ENCODE measurements around the gene SART1. TPM values are rescaled to one million over a fixed set of nuclear protein-coding genes. Genes with fewer than 3 reads are reported as not detected.

SART1 gene
- polyA plus RNA-seq, 1 donor (not counting 4 experiments of a cell fraction or from before 2014, with no cell fraction given): 14.7 TPM

- Histone ChIP-seq H3K27me3 (ENCODE audit: control insufficient read depth, extremely low read depth, insufficient read depth, low read length) (no peaks in the 10 kb centered on the region), H3K36me3 (ENCODE audit: control insufficient read depth in 2 of 2, extremely low read depth in 1 of 2, insufficient read depth in 2 of 2, low read length in 2 of 2) (peaks cover 6 to 23% of the 10 kb centered on the region in 2 experiments), H2AFZ (ENCODE audit: control insufficient read depth, low read length) (no peak overlapping the region), H4K20me1 (ENCODE audit: control insufficient read depth, extremely low read depth, insufficient read depth, low read length) (no peaks in the 10 kb centered on the region), H3K79me2 (ENCODE audit: control insufficient read depth, insufficient read depth, low read length) (peaks cover 9% of the 10 kb centered on the region), H3K9me1 (ENCODE audit: control insufficient read depth, extremely low read depth, insufficient read depth, low read length) (no peaks in the 10 kb centered on the region), H3K4me2 (ENCODE audit: control insufficient read depth, extremely low read depth, insufficient read depth, low read depth, low read length) (no peak overlapping the region), H3K4me3 (ENCODE audit: control insufficient read depth in 2 of 3, extremely low read depth in 1 of 3, insufficient read depth in 2 of 3, low read depth in 1 of 3, low read length in 3 of 3) (no peak overlapping the region), H3K27ac (ENCODE audit: control insufficient read depth, insufficient read depth, low read length) (no peak overlapping the region), H3K9ac (ENCODE audit: control insufficient read depth, extremely low read depth, insufficient read depth, low read length) (no peak overlapping the region), H3K4me1 (ENCODE audit: control insufficient read depth, extremely low read depth, insufficient read depth, low read length) (peaks cover 18% of the 10 kb centered on the region), H3K9me3 (ENCODE audit: control insufficient read depth, low read depth, low read length) (no peaks in the 10 kb centered on the region)
- FAIRE-seq (no peak), DNase-seq (ENCODE audit: low read depth, low spot score) (no peak)
- TF ChIP-seq EZH2 (IDR thresholded peaks at IDR 0.05; ENCODE audit: low read length): no peak
- TF ChIP-seq CTCF (optimal IDR thresholded peaks at IDR 0.05 in 1 of 3, IDR thresholded peaks at IDR 0.05 in 1 of 3, conservative IDR thresholded peaks at IDR 0.05 in 1 of 3; ENCODE audit: extremely low read depth in 1 of 3, insufficient read depth in 2 of 3, low read length in 3 of 3): no peak
- dilution Hi-C loops (cut with MboI; ENCODE audit: extremely low pct_ligation_motif_present, low sequenced_read_pairs): no loop called here
These were observed 36.1 kb upstream of the SART1 start for GRCh38 chr11:65925397-65925796.

GRCh38 chr11:65927904-65928397 is 33.6 kb upstream of the SART1 start:
- DNase-seq (ENCODE audit: low read depth, low spot score) (no peak), FAIRE-seq (no peak)
- Histone ChIP-seq H3K9me1 (ENCODE audit: control insufficient read depth, extremely low read depth, insufficient read depth, low read length) (no peaks in the 10 kb centered on the region), H3K27me3 (ENCODE audit: control insufficient read depth, extremely low read depth, insufficient read depth, low read length) (no peaks in the 10 kb centered on the region), H3K9me3 (ENCODE audit: control insufficient read depth, low read depth, low read length) (no peaks in the 10 kb centered on the region), H4K20me1 (ENCODE audit: control insufficient read depth, extremely low read depth, insufficient read depth, low read length) (no peaks in the 10 kb centered on the region), H2AFZ (ENCODE audit: control insufficient read depth, low read length) (no peak overlapping the region), H3K9ac (ENCODE audit: control insufficient read depth, extremely low read depth, insufficient read depth, low read length) (no peak overlapping the region), H3K79me2 (ENCODE audit: control insufficient read depth, insufficient read depth, low read length) (no peaks in the 10 kb centered on the region), H3K4me2 (ENCODE audit: control insufficient read depth, extremely low read depth, insufficient read depth, low read depth, low read length) (no peak overlapping the region), H3K36me3 (ENCODE audit: control insufficient read depth in 2 of 2, extremely low read depth in 1 of 2, insufficient read depth in 2 of 2, low read length in 2 of 2) (peaks cover 2 to 6% of the 10 kb centered on the region in 2 experiments), H3K27ac (ENCODE audit: control insufficient read depth, insufficient read depth, low read length) (no peak overlapping the region), H3K4me3 (ENCODE audit: control insufficient read depth in 2 of 3, extremely low read depth in 1 of 3, insufficient read depth in 2 of 3, low read depth in 1 of 3, low read length in 3 of 3) (no peak overlapping the region), H3K4me1 (ENCODE audit: control insufficient read depth, extremely low read depth, insufficient read depth, low read length) (peaks cover under 1% of the 10 kb centered on the region)
- dilution Hi-C loops (cut with MboI; ENCODE audit: extremely low pct_ligation_motif_present, low sequenced_read_pairs): no loop called here
- TF ChIP-seq CTCF (optimal IDR thresholded peaks at IDR 0.05 in 1 of 3, IDR thresholded peaks at IDR 0.05 in 1 of 3, conservative IDR thresholded peaks at IDR 0.05 in 1 of 3; ENCODE audit: extremely low read depth in 1 of 3, insufficient read depth in 2 of 3, low read length in 3 of 3) (no peak), EZH2 (IDR thresholded peaks at IDR 0.05; ENCODE audit: low read length) (no peak)
